ENCODE measurements around the gene IL17REL. TPM values are rescaled to one million over a fixed set of nuclear protein-coding genes. Genes with fewer than 3 reads are reported as not detected.

The IL17REL gene
- polyA plus RNA-seq, 1 experiment = not detected

DNA sequence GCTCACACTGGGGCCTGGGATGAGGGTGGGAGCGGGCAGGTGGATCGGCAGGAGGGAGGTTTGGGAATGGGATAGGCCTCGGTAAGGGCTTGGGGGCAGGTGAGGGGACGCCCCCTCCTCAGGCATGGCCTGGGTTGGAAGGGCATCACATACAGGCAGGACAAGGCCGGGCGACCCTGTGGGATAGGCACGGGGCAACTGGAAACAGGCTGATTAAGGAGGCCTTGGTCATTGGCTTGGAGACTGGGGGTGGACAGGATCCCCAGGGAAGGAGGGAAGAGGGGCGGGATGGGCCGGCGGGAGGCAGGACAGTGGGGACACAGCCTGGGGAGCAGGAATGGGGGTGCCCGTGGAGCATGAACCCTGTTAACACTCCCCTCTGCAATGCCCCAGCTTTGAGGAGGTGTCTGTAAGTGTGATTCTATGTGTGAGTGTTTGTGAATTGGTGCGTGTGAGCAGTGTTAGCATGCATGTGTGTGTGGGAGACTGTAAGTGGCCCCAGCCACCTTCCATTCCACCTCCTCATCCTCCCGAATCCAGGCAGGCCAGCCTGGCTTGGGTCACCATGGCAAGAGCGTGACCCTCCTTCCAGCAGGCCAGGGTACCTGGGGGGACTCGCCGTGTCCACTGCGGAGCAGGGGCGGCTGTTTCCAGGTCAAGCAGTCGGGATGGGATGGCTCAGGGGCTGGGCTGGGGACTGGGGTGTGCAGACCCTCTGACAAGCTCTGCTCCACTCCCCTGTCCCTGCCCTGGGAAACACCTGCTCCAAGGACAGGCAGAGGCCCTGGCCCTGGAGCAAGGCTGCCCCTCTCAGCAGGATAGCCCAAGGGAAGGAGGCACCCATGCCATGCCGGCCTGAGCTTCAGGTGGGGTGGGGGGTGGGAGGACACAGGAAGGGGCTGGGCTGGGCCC lies 55.4 kb downstream of the IL17REL start:
- ChIA-PET POLR2A (no interaction called here), CTCF (interaction anchor here (1.2 kb wide), 1 partner anchor 26 kb away, joined by 3 read pairs; no protein-coding TSS in a partner anchor)
- TF ChIP-seq, protein P1, sequence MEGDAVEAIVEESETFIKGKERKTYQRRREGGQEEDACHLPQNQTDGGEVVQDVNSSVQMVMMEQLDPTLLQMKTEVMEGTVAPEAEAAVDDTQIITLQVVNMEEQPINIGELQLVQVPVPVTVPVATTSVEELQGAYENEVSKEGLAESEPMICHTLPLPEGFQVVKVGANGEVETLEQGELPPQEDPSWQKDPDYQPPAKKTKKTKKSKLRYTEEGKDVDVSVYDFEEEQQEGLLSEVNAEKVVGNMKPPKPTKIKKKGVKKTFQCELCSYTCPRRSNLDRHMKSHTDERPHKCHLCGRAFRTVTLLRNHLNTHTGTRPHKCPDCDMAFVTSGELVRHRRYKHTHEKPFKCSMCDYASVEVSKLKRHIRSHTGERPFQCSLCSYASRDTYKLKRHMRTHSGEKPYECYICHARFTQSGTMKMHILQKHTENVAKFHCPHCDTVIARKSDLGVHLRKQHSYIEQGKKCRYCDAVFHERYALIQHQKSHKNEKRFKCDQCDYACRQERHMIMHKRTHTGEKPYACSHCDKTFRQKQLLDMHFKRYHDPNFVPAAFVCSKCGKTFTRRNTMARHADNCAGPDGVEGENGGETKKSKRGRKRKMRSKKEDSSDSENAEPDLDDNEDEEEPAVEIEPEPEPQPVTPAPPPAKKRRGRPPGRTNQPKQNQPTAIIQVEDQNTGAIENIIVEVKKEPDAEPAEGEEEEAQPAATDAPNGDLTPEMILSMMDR (IDR thresholded peaks at IDR 0.05; ENCODE audit: insufficient read depth, low read depth, low read length) = no peak

DNA sequence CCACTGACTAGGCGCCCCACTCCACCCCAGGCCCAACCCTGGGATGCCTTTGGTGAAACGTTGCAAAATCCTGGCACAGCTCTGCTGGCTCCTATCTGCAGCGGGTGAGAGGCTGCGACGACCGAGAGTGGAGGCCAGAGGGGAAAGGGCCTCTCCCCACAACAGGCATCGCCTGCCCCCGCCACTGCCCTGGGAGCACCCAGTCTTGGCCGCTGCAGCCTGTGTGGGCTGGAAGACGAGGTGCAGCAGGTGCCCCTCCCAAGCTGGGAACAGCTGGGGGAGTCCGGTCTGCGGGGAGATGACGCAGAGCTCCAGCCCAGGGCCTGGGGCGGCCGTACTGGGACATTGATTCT lies 56.2 kb downstream of the IL17REL start:
- ChIA-PET POLR2A (no interaction called here), CTCF (no interaction called here)
- no peak for DNase-seq (ENCODE audit: low read depth)

More for the DNA sequence above, 55.4 kb downstream of the IL17REL start:
- no peak for DNase-seq (ENCODE audit: low read depth)
- H3K36me3 ChIP-seq (ENCODE audit: control insufficient read depth, insufficient read depth, low read length) = peaks cover 3% of the 10 kb centered on the region
- no peaks in the 10 kb centered on the region for H3K27me3 ChIP-seq (ENCODE audit: control insufficient read depth, insufficient read depth, low read length)
- no peak overlapping the region for H3K4me3 ChIP-seq (ENCODE audit: low read depth, low read length)

DNA sequence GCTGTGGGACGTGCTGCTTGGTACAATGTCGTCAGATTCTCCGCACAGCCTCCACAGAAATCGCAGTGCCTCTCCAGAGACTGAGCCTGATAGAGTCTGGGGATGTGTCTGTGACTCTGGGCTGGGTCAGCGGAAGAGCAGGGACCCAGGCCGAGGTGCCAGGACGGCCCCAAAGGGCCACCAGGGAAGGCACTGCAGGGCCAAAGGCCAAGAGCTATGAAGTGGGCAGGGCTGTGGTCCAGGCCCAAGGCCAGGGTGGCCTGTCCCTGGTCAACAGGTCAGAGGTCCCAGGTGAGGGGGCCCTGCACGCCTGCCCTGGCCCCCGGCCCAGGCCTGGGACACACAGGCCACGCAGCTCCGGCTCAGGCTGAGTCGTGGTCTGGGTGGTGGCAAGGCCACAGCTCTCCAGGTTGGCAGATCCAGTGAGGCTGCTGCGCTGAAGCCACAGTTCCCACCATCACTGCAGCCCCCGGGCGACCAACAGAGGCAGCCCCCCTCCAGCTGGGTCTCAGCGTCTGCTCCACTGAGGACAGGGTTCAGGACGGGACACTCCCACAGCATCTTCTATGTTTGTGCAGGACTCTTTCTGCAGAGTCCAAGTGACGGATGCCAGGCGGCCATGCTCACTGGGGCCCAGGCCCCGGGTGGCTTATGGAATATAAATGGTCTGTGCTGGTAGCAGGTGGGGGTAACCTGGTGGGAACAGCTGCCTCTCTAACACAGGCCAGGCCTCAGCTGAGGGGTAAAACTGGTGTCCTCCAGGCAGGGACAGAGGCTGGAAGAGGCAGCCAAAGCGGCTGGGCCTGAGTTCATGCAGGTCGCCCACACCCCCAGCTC lies 56.8 kb downstream of the IL17REL start:
- Histone ChIP-seq H3K27me3 (ENCODE audit: control insufficient read depth, insufficient read depth, low read length) (no peaks in the 10 kb centered on the region), H3K36me3 (ENCODE audit: control insufficient read depth, insufficient read depth, low read length) (no peaks in the 10 kb centered on the region), H3K4me3 (ENCODE audit: low read depth, low read length) (no peak overlapping the region)
- CTCF ChIA-PET = no interaction called here
- no peak for DNase-seq (ENCODE audit: low read depth)
- POLR2A ChIA-PET = no interaction called here
- TF ChIP-seq, protein P1 (IDR thresholded peaks at IDR 0.05; ENCODE audit: insufficient read depth, low read depth, low read length) = no peak

More for the DNA sequence above, 56.2 kb downstream of the IL17REL start:
- Histone ChIP-seq H3K4me3 (ENCODE audit: low read depth, low read length) (no peak overlapping the region), H3K36me3 (ENCODE audit: control insufficient read depth, insufficient read depth, low read length) (no peaks in the 10 kb centered on the region), H3K27me3 (ENCODE audit: control insufficient read depth, insufficient read depth, low read length) (no peaks in the 10 kb centered on the region)
- TF ChIP-seq, protein P1 (IDR thresholded peaks at IDR 0.05; ENCODE audit: insufficient read depth, low read depth, low read length) = no peak

DNA sequence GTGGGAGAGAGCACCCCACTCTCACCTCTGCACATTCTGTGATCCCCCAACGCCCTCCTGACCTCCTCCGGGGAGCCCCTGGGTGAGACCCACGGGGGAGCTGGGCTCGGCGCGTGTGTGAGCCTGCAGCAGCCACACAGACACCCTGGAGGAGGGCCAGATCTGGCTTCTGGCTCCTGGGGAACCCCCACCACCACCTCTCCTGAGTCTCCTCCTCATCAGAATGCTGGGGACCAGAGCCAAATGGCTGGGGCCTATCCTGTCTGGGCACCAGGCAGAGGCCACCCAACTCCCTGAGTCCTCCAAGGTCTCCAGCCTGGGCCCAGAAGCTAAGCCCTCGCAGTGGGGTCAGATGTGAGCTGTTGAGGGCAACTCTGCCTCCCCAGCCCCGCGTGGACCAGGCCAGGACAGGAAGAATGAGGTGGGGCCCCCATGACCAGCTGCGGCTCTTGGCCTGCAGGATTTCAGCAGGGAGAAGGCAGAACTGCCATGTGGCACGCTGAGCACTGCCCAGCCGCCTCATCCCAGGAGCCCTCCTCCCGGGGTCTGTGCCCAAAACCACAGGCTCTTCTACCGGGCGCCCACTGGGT lies 57.5 kb downstream of the IL17REL start:
- DNase-seq (ENCODE audit: low read depth) = no peak
- Histone ChIP-seq H3K4me3 (ENCODE audit: low read depth, low read length) (no peak overlapping the region), H3K36me3 (ENCODE audit: control insufficient read depth, insufficient read depth, low read length) (no peaks in the 10 kb centered on the region), H3K27me3 (ENCODE audit: control insufficient read depth, insufficient read depth, low read length) (no peaks in the 10 kb centered on the region)
- ChIA-PET POLR2A (no interaction called here), CTCF (no interaction called here)
- TF ChIP-seq, protein P1 (IDR thresholded peaks at IDR 0.05; ENCODE audit: insufficient read depth, low read depth, low read length) = no peak

DNA sequence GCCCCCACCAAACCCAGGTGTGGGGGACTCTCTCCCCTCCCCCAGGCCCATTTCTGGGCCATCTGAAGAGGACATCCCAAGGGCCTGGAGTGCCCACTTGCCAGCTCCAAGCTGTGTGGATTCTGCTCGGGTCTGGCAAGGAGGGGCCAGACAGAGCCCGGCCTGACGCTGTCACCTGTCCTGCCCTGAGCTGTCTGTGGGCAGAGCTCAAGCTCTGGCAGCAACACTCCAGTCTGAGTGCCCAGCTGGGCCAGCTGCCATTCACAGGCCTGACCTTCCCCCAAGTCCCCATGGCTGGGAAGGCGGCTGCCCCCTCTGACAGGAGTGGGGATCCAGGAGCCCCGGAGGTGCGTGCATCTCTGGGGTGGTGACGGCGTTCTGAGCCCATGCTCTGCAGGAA lies 58.2 kb downstream of the IL17REL start:
- Histone ChIP-seq H3K4me3 (ENCODE audit: low read depth, low read length) (no peak overlapping the region), H3K36me3 (ENCODE audit: control insufficient read depth, insufficient read depth, low read length) (no peaks in the 10 kb centered on the region), H3K27me3 (ENCODE audit: control insufficient read depth, insufficient read depth, low read length) (no peaks in the 10 kb centered on the region)
- POLR2A ChIA-PET = no interaction called here
- no peak for DNase-seq (ENCODE audit: low read depth)
- TF ChIP-seq, protein P1 (IDR thresholded peaks at IDR 0.05; ENCODE audit: insufficient read depth, low read depth, low read length) = no peak
- CTCF ChIA-PET = interaction anchor here (0.7 kb wide), 1 partner anchor 38 kb away, joined by 3 read pairs; no protein-coding TSS in a partner anchor
